ENCODE data around the gene GLO1. TPM values are rescaled to one million over a fixed set of nuclear protein-coding genes. Genes with fewer than 3 reads are reported as not detected.

Gene GLO1
- total and polyA plus RNA-seq, 2 experiments from 2014 or later: 273 TPM

GRCh38 chr6:38723783-38724182, 20.8 kb upstream of the GLO1 start:
- no peaks in the 10 kb centered on the region for H3K79me2 ChIP-seq (replicated peaks; ENCODE audit: insufficient read depth)
- Mint-ChIP-seq H3K36me3 (ENCODE audit: low read depth) (peaks cover 7% of the 10 kb centered on the region; the same call in 2 of the 3 replicates), H3K4me1 (peaks cover 5% of the 10 kb centered on the region; the same call in 2 of the 3 replicates), H3K27ac (no peak overlapping the region), H3K9me3 (peaks cover 5% of the 10 kb centered on the region; the same call in 1 of the 3 replicates), H3K4me3 (no peak overlapping the region), H3K27me3 (ENCODE audit: insufficient read depth, low read depth, poor library complexity) (peaks cover 2% of the 10 kb centered on the region)
- H2AFZ ChIP-seq: no peak overlapping the region
- TF ChIP-seq EZH2phosphoT487 (IDR thresholded peaks at IDR 0.05; ENCODE audit: unreplicated experiment): no peak
- TF ChIP-seq EZH2 (IDR thresholded peaks at IDR 0.05; ENCODE audit: low read depth, unreplicated experiment): no peak
- TF ChIP-seq, protein P1, sequence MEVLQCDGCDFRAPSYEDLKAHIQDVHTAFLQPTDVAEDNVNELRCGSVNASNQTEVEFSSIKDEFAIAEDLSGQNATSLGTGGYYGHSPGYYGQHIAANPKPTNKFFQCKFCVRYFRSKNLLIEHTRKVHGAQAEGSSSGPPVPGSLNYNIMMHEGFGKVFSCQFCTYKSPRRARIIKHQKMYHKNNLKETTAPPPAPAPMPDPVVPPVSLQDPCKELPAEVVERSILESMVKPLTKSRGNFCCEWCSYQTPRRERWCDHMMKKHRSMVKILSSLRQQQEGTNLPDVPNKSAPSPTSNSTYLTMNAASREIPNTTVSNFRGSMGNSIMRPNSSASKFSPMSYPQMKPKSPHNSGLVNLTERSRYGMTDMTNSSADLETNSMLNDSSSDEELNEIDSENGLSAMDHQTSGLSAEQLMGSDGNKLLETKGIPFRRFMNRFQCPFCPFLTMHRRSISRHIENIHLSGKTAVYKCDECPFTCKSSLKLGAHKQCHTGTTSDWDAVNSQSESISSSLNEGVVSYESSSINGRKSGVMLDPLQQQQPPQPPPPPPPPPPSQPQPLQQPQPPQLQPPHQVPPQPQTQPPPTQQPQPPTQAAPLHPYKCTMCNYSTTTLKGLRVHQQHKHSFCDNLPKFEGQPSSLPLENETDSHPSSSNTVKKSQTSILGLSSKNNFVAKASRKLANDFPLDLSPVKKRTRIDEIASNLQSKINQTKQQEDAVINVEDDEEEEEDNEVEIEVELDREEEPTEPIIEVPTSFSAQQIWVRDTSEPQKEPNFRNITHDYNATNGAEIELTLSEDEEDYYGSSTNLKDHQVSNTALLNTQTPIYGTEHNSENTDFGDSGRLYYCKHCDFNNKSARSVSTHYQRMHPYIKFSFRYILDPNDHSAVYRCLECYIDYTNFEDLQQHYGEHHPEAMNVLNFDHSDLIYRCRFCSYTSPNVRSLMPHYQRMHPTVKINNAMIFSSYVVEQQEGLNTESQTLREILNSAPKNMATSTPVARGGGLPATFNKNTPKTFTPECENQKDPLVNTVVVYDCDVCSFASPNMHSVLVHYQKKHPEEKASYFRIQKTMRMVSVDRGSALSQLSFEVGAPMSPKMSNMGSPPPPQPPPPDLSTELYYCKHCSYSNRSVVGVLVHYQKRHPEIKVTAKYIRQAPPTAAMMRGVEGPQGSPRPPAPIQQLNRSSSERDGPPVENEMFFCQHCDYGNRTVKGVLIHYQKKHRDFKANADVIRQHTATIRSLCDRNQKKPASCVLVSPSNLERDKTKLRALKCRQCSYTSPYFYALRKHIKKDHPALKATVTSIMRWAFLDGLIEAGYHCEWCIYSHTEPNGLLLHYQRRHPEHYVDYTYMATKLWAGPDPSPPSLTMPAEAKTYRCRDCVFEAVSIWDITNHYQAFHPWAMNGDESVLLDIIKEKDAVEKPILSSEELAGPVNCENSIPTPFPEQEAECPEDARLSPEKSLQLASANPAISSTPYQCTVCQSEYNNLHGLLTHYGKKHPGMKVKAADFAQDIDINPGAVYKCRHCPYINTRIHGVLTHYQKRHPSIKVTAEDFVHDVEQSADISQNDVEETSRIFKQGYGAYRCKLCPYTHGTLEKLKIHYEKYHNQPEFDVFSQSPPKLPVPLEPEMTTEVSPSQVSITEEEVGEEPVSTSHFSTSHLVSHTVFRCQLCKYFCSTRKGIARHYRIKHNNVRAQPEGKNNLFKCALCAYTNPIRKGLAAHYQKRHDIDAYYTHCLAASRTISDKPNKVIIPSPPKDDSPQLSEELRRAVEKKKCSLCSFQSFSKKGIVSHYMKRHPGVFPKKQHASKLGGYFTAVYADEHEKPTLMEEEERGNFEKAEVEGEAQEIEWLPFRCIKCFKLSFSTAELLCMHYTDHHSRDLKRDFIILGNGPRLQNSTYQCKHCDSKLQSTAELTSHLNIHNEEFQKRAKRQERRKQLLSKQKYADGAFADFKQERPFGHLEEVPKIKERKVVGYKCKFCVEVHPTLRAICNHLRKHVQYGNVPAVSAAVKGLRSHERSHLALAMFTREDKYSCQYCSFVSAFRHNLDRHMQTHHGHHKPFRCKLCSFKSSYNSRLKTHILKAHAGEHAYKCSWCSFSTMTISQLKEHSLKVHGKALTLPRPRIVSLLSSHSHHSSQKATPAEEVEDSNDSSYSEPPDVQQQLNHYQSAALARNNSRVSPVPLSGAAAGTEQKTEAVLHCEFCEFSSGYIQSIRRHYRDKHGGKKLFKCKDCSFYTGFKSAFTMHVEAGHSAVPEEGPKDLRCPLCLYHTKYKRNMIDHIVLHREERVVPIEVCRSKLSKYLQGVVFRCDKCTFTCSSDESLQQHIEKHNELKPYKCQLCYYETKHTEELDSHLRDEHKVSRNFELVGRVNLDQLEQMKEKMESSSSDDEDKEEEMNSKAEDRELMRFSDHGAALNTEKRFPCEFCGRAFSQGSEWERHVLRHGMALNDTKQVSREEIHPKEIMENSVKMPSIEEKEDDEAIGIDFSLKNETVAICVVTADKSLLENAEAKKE (CRISPR knock-in tag; IDR thresholded peaks at IDR 0.05): no peak
- TF ChIP-seq ZNF331 (CRISPR knock-in tag; IDR thresholded peaks at IDR 0.05; ENCODE audit: low read depth): no peak
- TF ChIP-seq STAT1 (IDR thresholded peaks at IDR 0.05; ENCODE audit: unreplicated experiment): no peak
- no peak for TF ChIP-seq POLR2AphosphoS5 (IDR thresholded peaks at IDR 0.05; ENCODE audit: low read depth)
- TF ChIP-seq JUNB (IDR thresholded peaks at IDR 0.05; ENCODE audit: unreplicated experiment): no peak
- TF ChIP-seq, protein P2, sequence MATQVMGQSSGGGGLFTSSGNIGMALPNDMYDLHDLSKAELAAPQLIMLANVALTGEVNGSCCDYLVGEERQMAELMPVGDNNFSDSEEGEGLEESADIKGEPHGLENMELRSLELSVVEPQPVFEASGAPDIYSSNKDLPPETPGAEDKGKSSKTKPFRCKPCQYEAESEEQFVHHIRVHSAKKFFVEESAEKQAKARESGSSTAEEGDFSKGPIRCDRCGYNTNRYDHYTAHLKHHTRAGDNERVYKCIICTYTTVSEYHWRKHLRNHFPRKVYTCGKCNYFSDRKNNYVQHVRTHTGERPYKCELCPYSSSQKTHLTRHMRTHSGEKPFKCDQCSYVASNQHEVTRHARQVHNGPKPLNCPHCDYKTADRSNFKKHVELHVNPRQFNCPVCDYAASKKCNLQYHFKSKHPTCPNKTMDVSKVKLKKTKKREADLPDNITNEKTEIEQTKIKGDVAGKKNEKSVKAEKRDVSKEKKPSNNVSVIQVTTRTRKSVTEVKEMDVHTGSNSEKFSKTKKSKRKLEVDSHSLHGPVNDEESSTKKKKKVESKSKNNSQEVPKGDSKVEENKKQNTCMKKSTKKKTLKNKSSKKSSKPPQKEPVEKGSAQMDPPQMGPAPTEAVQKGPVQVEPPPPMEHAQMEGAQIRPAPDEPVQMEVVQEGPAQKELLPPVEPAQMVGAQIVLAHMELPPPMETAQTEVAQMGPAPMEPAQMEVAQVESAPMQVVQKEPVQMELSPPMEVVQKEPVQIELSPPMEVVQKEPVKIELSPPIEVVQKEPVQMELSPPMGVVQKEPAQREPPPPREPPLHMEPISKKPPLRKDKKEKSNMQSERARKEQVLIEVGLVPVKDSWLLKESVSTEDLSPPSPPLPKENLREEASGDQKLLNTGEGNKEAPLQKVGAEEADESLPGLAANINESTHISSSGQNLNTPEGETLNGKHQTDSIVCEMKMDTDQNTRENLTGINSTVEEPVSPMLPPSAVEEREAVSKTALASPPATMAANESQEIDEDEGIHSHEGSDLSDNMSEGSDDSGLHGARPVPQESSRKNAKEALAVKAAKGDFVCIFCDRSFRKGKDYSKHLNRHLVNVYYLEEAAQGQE (IDR thresholded peaks at IDR 0.05; ENCODE audit: unreplicated experiment): no peak
- no peak for TF ChIP-seq NANOG (IDR thresholded peaks at IDR 0.05; ENCODE audit: borderline replicate concordance)
- TF ChIP-seq CREB1 (CRISPR knock-in tag; IDR thresholded peaks at IDR 0.05; ENCODE audit: low read depth): no peak
- TF ChIP-seq ZNF114 (CRISPR knock-in tag; IDR thresholded peaks at IDR 0.05): no peak
- TF ChIP-seq, protein P3, sequence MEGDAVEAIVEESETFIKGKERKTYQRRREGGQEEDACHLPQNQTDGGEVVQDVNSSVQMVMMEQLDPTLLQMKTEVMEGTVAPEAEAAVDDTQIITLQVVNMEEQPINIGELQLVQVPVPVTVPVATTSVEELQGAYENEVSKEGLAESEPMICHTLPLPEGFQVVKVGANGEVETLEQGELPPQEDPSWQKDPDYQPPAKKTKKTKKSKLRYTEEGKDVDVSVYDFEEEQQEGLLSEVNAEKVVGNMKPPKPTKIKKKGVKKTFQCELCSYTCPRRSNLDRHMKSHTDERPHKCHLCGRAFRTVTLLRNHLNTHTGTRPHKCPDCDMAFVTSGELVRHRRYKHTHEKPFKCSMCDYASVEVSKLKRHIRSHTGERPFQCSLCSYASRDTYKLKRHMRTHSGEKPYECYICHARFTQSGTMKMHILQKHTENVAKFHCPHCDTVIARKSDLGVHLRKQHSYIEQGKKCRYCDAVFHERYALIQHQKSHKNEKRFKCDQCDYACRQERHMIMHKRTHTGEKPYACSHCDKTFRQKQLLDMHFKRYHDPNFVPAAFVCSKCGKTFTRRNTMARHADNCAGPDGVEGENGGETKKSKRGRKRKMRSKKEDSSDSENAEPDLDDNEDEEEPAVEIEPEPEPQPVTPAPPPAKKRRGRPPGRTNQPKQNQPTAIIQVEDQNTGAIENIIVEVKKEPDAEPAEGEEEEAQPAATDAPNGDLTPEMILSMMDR (conservative IDR thresholded peaks at IDR 0.05; ENCODE audit: low read depth in 2 of 2): no peak
- TF ChIP-seq, protein P4, sequence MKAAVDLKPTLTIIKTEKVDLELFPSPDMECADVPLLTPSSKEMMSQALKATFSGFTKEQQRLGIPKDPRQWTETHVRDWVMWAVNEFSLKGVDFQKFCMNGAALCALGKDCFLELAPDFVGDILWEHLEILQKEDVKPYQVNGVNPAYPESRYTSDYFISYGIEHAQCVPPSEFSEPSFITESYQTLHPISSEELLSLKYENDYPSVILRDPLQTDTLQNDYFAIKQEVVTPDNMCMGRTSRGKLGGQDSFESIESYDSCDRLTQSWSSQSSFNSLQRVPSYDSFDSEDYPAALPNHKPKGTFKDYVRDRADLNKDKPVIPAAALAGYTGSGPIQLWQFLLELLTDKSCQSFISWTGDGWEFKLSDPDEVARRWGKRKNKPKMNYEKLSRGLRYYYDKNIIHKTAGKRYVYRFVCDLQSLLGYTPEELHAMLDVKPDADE (IDR thresholded peaks at IDR 0.05): no peak
- no peak for DNase-seq (ENCODE audit: low spot score)
- no peaks in the 10 kb centered on the region for H3K4me1 ChIP-seq (ENCODE audit: insufficient read depth)
- no peak overlapping the region for H3K4me3 ChIP-seq
- H3K27ac ChIP-seq (ENCODE audit: low read depth): no peak overlapping the region
- H3K27me3 ChIP-seq (ENCODE audit: insufficient read depth): no peaks in the 10 kb centered on the region
- H3K9me2 ChIP-seq (ENCODE audit: insufficient read depth): no peaks in the 10 kb centered on the region
- H3K36me3 ChIP-seq (ENCODE audit: insufficient read depth): no peaks in the 10 kb centered on the region
- H4K20me1 ChIP-seq (replicated peaks; ENCODE audit: insufficient read depth): no peaks in the 10 kb centered on the region
- ATAC-seq: no peak
- H3K4me2 ChIP-seq: no peak overlapping the region
- H3F3A ChIP-seq (replicated peaks; ENCODE audit: low read depth): no peaks in the 10 kb centered on the region

Data from GM23338 (cell line).